Activated CD8-positive, alpha-beta memory T cell treated with anti-CD3 and anti-CD28 coated beads for 1 hour (primary cell): ENCODE data around the gene APP.

ENCODE experiments used
- DNase-seq, 2 donors: peaks; one replicate each; pipeline ENCODE4 v3.0.0-alpha.2; 2020; ENCODE audit warnings: low read depth in 1 of 2; ENCODE audit errors: extremely low read depth in 1 of 2

The APP gene

DNA sequence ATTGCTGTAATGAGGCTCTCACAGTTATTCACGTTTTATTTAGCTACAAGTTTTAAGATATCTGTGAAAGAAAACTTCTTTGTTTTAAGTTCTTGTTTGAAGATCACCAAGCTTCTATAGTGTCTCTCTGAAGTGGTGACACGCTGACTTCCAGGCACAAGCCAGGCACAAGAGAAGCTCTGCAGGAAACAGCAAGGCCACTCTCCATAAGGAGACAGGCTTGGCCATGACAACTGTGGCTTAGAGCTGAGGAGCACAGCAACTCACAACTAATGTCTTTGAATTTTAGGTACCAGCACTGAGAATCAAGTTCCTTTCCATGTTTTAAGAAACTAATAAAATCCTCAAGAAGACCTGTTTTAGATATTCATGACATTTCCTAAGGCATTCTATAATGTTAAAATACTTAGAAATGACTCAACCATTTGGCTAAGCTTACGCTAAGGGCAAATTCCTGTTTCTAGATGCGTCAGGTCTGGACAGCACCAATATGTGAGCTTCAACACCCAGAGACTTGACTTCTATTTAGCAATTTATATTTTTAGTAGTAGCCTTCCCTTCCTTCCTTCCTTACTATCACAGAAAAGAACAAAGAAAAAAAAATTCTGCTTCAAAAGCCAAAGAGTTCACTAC, 40.2 kb downstream of the APP start:
- DNase-seq = no peak

- DNase-seq = no peak
Measured at GRCh38 chr21:26127918-26128317, 42.7 kb downstream of the APP start.

DNA sequence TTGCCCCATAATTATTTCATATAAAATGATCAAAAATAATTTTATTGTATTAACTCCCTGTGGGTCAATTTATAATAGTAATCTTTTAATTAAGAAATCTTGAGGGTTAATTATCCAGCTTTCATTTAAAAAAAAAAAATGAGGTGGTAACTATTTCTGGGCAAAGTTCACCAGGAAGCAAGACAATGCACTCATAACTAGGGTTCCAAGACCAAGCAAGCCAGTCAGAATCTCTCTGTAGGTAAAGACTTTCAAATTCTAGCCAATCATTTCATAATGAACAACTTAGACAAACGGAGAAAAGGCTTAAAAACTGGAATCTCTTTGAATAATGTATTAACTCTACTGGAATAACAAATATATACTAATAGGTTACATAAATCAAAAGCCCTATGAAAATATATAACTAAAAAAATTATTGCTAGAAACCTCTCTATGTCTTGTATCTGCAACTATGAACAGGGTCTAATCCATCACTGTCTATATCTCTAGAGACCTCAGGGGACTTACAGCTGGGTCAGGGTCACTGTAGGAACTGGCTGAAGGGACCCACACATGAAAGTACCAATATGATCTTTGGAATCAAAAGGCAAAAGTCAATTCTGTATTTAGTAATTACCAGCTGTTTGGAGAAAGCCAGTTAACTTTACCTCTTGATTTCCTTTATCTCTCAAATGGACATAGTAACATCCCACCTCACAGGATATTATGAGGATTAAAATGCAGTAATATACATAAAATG, 43.3 kb downstream of the APP start:
- DNase-seq = no peak

DNA sequence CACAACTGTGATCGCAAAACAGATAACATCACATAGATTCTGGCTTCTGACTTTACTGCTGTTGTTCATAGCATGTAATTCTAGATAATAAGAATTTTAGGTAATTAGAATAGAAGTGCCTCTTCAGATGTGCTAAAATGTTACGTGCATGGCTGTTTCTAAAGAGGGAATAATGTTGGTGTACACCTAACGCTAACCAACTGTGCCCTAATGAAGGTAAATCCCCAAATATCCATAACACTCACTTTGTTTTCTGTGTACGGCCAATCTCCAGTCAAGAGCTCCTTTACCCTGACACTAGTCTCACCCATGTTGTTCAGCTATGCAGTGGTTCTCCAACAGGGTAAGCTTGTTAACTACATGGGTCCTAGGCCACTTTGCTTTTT, 44.4 kb downstream of the APP start:
- DNase-seq = no peak

DNA sequence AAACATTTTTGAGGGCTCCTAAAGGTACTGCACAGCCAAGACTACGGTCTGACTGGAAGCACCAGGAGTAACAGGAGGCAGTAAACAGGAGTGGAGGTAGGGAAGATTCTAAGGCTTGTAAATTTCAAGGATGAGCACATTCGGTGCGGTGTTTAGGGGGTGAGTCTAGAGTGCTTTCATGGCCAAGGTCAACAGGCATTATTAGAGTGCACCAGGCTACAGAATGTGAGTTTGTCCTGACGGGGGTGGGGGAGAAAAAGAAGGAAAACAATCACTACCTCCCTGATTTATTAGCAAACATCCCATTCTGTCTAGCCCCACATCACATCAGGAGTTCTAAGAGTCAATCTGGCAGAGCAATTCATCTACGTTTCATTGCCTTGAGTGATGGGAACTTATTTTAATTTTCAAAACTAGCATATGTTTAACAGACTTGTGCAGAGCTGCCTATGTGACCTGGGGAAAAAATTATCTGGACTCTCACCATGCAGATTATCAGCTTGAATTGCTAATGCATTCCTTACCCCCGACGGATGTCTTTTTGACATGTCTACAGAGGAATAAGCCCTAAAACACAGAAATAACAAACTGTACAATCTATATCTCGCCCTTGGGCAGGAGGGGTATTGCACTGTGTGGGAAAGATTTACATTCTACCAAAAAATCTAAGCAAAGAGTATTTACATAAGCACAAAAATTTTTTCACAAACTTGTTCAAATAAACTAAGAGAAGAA, 45.0 kb downstream of the APP start:
- no peak for DNase-seq

DNA sequence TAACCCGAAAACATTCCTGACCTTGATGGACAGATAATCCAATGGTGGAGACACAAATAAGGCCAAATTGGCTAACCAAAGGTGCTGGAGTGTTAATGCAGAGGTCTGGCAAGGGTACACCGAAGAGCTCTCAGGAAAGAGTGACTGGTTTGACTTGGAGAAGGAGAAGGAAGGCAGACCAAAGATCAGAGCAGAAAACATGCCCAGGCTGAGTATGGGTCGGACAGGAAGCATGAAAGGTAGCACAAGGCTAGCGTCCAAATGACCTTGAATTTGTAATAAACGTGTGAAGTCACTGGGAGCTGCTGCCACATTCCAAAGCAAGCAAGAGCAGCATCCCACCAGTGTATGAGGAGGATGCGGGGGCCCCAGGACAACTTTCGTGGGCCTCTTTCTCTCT, 45.7 kb downstream of the APP start:
- no peak for DNase-seq

- DNase-seq = no peak
Measured at GRCh38 chr21:26124421-26124833, 46.1 kb downstream of the APP start.

GRCh38 chr21:26123012-26123411, 47.6 kb downstream of the APP start:
- no peak for DNase-seq

- no peak for DNase-seq
Measured at GRCh38 chr21:26120828-26121227, 49.7 kb downstream of the APP start.

DNA sequence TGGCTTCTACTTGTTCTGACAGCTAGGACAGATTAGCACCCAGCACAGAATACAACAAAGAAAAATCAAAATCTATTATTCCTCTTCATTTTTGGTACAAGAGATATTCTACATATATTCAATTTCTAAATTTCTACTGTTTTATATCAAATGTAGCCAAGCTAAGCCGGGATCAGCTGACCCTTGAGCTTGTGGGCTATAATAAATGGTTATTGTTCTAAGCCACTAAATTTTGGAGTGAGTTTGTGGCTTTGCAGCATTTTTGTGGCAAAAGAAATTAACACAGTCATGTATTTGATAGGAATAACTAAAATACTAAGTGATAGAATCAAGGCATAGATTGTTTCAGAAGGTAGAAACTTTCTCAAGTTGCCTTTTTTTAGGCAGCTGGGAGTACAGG, 50.7 kb downstream of the APP start:
- no peak for DNase-seq

GRCh38 chr21:26118938-26119540, 51.5 kb downstream of the APP start:
- DNase-seq = no peak

DNA sequence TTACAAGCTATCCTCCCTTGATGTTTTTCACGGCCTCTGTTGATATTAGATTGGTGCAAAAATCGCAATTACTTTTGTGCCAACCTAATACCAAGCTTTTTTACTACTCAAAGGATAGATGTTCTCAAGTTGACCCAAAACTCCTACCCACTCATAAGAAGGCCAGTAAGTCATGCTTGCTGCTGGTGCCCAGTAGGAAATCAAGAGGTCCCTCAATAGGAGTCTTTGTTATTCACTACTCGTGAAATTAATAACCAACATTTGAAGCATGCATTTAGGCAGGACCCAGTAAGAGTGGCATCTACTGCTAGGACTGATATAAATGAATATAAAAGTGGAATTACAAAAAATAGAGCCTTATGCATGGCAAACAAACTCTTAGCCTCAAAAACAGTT, 52.6 kb downstream of the APP start:
- DNase-seq = no peak

- no peak for DNase-seq
Measured at GRCh38 chr21:26117324-26117971, 53.1 kb downstream of the APP start.

DNA sequence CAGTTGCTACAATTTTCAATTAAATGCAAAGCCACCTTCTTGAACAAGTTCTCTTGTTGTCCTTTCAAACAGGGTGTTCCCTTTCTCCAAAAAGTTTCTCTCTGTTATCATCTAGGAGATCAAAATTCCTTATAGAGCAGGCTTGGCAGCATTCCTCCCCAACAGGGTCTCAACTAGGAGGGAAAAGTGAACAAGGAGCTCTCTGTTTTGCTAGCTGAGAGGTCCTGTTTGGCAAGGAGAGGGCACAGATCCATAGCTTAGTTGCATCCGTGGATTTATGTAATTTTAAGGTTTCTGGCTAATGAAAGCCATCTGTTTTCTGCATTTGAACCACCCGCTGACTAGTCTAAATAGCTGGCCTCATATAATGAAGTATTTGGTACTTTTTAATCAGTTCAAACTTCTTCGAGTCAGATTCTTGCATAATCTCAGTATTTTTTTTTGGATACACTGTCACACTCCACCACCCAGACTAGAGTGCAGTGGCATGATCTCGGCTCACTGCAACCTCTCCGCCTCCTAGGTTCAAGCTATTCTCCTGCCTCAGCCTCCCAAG, 54.0 kb downstream of the APP start:
- no peak for DNase-seq

DNA sequence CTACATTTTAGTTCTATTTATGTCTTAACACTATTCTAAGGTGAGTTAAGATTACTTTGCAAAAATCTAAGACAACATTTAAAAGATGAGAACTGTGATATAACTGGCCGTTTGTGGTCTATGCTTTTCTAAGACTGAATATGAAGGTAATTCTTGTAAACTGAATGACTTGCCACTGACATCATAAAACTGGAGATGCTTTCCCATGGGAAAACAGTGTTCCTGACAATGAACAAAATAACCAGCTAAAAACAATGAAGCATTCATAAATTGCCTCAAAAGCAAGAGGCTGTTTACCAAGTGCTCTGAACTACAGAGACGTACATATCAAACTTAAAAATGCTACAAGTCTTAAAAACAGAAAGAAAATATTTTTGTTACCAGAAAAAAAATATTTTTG, 54.7 kb downstream of the APP start:
- DNase-seq = no peak

- no peak for DNase-seq
Measured at GRCh38 chr21:26115305-26115704, 55.3 kb downstream of the APP start.

- DNase-seq = no peak
Measured at GRCh38 chr21:26112975-26113374, 57.6 kb downstream of the APP start.

GRCh38 chr21:26112127-26112742, 58.3 kb downstream of the APP start:
- no peak for DNase-seq

- DNase-seq = no peak
Measured at GRCh38 chr21:26110715-26111114, 59.9 kb downstream of the APP start.

- DNase-seq = no peak
Measured at GRCh38 chr21:26107429-26107828, 63.1 kb downstream of the APP start.
